Measurements from ENCODE around the gene JPH3. TPM values are rescaled to one million over a fixed set of nuclear protein-coding genes. Genes with fewer than 3 reads are reported as not detected.

JPH3 gene
- total RNA-seq, 4 donors from 2014 or later = 0.39 TPM; not detected in 3

GRCh38 chr16:87669672-87670071, 67.4 kb downstream of the JPH3 start:
- H3K4me3 ChIP-seq = no peak overlapping the region
- 51 to 59% methylated on average over 8 to 21 of the region's 21 CpGs for WGBS, 2 donors
- no peaks in the 10 kb centered on the region for H3K4me1 ChIP-seq
- no peaks in the 10 kb centered on the region for H3K36me3 ChIP-seq
- H3K9me3 ChIP-seq = no peaks in the 10 kb centered on the region
- no peak overlapping the region for H3K27ac ChIP-seq
- H3K27me3 ChIP-seq = peaks cover 0 to 49% of the 10 kb centered on the region in 2 donors
- DNase-seq (ENCODE audit: low spot score in 2 of 2) = no peak
- no peak for TF ChIP-seq POLR2A (IDR thresholded peaks at IDR 0.05)
- no peak for TF ChIP-seq CTCF (IDR thresholded peaks at IDR 0.05)
- no peak for TF ChIP-seq EP300 (IDR thresholded peaks at IDR 0.05)

- no peaks in the 10 kb centered on the region for H3K4me1 ChIP-seq
- H3K9me3 ChIP-seq = no peaks in the 10 kb centered on the region
- peaks cover 0 to 47% of the 10 kb centered on the region in 2 donors for H3K27me3 ChIP-seq
- H3K27ac ChIP-seq = no peak overlapping the region
- no peaks in the 10 kb centered on the region for H3K36me3 ChIP-seq
- TF ChIP-seq POLR2A (IDR thresholded peaks at IDR 0.05) = no peak
- no peak for TF ChIP-seq EP300 (IDR thresholded peaks at IDR 0.05)
- no peak for TF ChIP-seq CTCF (IDR thresholded peaks at IDR 0.05)
- H3K4me3 ChIP-seq = no peak overlapping the region
- 82 to 90% methylated on average over 8 to 9 of the region's 13 CpGs for WGBS, 2 donors
- no peak for DNase-seq (ENCODE audit: low spot score in 2 of 2)
Observed at GRCh38 chr16:87671221-87671620, 68.9 kb downstream of the JPH3 start.

- no peak for DNase-seq (ENCODE audit: low spot score in 2 of 2)
- Histone ChIP-seq H3K36me3 (no peaks in the 10 kb centered on the region), H3K27ac (no peak overlapping the region), H3K9me3 (no peaks in the 10 kb centered on the region), H3K4me3 (no peak overlapping the region), H3K27me3 (peaks cover 0 to 41% of the 10 kb centered on the region in 2 donors), H3K4me1 (no peaks in the 10 kb centered on the region)
- WGBS, 2 donors = 83 to 92% methylated on average over 8 to 18 of the region's 20 CpGs
- TF ChIP-seq CTCF (IDR thresholded peaks at IDR 0.05) = no peak
- TF ChIP-seq EP300 (IDR thresholded peaks at IDR 0.05) = no peak
- no peak for TF ChIP-seq POLR2A (IDR thresholded peaks at IDR 0.05)
Observed at GRCh38 chr16:87671715-87672270, 69.5 kb downstream of the JPH3 start.

GRCh38 chr16:87674419-87674818, 72.1 kb downstream of the JPH3 start:
- DNase-seq (ENCODE audit: low spot score in 2 of 2) = no peak
- H3K4me3 ChIP-seq = no peak overlapping the region
- no peak overlapping the region for H3K27ac ChIP-seq
- TF ChIP-seq CTCF (IDR thresholded peaks at IDR 0.05) (no peak), POLR2A (IDR thresholded peaks at IDR 0.05) (no peak), EP300 (IDR thresholded peaks at IDR 0.05) (no peak)
- H3K27me3 ChIP-seq = peaks cover 0 to 30% of the 10 kb centered on the region in 2 donors
- WGBS, 2 donors = 73 to 80% methylated on average over 5 of the region's 5 CpGs
- no peaks in the 10 kb centered on the region for H3K9me3 ChIP-seq
- no peaks in the 10 kb centered on the region for H3K4me1 ChIP-seq
- no peaks in the 10 kb centered on the region for H3K36me3 ChIP-seq

- Histone ChIP-seq H3K4me1 (no peaks in the 10 kb centered on the region), H3K36me3 (no peaks in the 10 kb centered on the region), H3K9me3 (no peaks in the 10 kb centered on the region), H3K27me3 (peaks cover 0 to 28% of the 10 kb centered on the region in 2 donors), H3K4me3 (no peak overlapping the region), H3K27ac (no peak overlapping the region)
- WGBS, 2 donors = 19 to 33% methylated on average over 15 of the region's 15 CpGs
- no peak for DNase-seq (ENCODE audit: low spot score in 2 of 2)
- TF ChIP-seq CTCF (IDR thresholded peaks at IDR 0.05) (no peak), EP300 (IDR thresholded peaks at IDR 0.05) (no peak)
Observed at GRCh38 chr16:87675111-87675719, 72.9 kb downstream of the JPH3 start.

Measured in tibial nerve (tissue), 4 donors.